Fibroblast of villous mesenchyme (primary cell): ENCODE data around the gene PTPRC. TPM values are rescaled to one million over a fixed set of nuclear protein-coding genes. Genes with fewer than 3 reads are reported as not detected.
A peak's percentile ranks its signal among the peaks of the same experiment; 100 is the strongest.

Source experiments
- DNase-seq: peaks from one replicate; pipeline ENCODE4 v3.0.0-alpha.2; 2010; ENCODE audit warnings: low read depth
- H3K4me3 ChIP-seq: 2 replicates; pipeline ENCODE4 v1.5.1; 2011; ENCODE audit warnings: low read depth, mild to moderate bottlenecking, low read length
- total RNA-seq: library from RNA; depleted of rRNA; stranded (reverse); fragments of >200 nt; gene quantifications from 2 replicates; pipeline ENCODE4 v1.2.3, GENCODE V29; 2012
- TF ChIP-seq, protein P1 (sequence below): IDR thresholded peaks from 2 replicates; pipeline ENCODE4 v1.5.1; 2012; ENCODE audit warnings: low read depth, mild to moderate bottlenecking, low read length; ENCODE audit not compliant: insufficient read depth

PTPRC gene
- total RNA-seq, 1 donor, result 3.5 TPM

DNA sequence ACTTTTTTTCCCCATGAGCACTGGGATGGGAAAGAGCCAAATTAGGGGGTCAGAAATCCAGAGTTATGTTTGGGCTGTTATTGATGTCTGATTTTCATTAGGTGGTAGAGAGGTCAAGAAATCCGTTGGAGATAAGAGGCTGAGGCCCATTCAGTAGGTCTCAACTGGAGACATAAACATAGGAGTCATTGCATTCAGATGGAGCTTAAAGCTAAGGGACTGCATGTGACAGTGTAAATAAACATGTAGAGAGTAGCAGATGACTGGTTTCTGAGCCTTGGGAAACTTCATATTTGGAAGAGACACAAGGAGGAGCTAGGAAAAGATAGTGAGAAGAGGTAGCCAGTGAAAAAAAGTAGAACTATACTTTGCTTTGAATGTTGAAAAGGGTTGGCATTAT lies 11.7 kb downstream of the PTPRC start:
- TF ChIP-seq, protein P1, sequence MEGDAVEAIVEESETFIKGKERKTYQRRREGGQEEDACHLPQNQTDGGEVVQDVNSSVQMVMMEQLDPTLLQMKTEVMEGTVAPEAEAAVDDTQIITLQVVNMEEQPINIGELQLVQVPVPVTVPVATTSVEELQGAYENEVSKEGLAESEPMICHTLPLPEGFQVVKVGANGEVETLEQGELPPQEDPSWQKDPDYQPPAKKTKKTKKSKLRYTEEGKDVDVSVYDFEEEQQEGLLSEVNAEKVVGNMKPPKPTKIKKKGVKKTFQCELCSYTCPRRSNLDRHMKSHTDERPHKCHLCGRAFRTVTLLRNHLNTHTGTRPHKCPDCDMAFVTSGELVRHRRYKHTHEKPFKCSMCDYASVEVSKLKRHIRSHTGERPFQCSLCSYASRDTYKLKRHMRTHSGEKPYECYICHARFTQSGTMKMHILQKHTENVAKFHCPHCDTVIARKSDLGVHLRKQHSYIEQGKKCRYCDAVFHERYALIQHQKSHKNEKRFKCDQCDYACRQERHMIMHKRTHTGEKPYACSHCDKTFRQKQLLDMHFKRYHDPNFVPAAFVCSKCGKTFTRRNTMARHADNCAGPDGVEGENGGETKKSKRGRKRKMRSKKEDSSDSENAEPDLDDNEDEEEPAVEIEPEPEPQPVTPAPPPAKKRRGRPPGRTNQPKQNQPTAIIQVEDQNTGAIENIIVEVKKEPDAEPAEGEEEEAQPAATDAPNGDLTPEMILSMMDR, result no peak
- no peak for DNase-seq
- no peak overlapping the region for H3K4me3 ChIP-seq

DNA sequence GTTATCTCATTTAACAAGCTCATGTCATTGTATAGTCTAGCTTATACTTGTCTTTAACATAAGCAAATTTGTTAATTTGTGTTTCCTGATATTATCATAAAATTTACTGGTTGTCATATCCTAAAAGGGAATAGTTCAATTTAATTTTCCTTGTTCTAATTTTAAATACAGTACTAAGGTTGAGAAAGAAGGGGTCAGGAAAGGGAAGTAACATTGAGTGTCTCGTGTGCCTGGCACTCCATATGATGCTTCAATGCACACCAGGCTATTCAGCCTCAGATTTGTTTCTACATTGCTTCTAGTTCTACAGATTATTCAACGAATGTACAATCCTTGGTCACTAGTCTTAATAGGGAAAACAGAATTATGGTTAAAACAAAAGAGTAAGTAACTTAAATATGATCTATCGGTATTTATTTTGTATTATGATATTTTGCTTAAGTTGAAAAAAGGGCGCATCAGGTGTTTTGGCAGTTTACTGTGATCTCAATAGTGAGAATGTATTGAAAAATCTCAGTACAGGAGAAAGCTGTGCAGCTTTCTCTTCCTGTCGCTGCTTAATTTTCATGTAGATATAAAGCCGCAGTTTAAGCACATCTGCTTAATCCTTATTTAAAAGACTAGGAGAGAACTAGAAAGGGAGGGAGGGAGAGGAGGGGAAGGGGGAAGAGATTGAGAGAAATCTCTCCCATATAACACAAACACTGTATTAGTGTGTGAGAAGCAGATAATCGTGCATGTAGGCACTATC lies 13.0 kb downstream of the PTPRC start:
- no peak for DNase-seq
- no peak overlapping the region for H3K4me3 ChIP-seq
- TF ChIP-seq, protein P1, result no peak

DNA sequence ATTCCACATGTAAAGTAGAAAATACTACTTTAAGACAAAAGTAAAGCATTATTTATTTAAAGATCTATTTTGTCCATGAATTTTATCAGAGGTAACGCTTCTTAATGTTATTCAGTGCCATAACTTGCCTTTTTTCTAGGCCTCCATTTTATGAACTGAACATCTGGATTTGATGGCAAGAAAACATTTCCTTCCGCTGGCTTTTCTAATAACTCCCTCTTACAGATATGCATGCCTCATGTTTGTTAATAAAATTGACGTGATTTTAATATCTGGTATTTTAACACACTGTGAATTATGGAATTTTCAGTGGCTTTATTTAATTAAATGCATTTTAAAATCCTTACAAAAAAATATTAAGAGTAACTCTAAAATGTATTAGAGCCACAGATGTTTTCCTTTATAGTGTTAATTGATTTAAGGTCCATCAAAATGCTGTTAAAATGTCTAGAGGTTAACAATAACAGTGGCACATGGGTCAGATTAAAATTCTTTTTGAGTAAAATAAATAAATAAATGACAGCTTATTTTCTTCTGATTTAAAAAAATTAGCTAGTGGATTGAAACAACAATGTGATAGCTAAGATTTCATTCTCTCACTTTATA lies 15.1 kb downstream of the PTPRC start:
- TF ChIP-seq, protein P1, result no peak

DNA sequence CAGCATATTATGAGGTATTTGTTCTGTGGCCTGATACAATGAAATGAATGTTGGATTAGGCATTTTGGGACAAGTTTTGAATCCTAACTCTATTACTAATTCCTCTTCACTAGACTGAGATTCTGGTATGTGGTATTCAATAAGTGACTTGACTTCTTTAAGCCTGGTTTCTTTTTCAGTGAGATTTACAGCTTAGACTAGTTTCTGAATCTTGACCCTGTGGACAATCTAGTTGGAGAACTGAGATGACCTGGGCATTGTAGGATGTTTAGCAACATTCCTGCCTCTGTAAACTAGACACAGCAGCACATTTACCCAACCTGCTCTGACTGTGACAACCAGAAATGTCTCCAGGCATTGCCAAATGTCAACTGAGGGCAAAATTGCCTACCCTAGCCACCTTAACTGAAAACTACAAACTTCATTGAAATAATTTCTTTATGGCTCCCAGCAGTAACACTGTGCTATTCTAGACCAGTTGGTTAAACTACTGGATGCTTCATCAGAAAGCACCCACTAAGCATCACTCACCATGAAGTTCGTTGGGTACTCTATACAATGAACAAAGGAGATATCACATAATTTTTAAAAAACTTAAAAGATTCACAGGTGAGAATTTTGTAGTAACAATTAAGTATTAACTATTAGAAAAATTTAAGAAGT lies 16.8 kb downstream of the PTPRC start:
- no peak for DNase-seq
- no peak overlapping the region for H3K4me3 ChIP-seq
- TF ChIP-seq, protein P1, result no peak

More for the DNA sequence above, 15.1 kb downstream of the PTPRC start:
- no peak overlapping the region for H3K4me3 ChIP-seq
- DNase-seq, result no peak

DNA sequence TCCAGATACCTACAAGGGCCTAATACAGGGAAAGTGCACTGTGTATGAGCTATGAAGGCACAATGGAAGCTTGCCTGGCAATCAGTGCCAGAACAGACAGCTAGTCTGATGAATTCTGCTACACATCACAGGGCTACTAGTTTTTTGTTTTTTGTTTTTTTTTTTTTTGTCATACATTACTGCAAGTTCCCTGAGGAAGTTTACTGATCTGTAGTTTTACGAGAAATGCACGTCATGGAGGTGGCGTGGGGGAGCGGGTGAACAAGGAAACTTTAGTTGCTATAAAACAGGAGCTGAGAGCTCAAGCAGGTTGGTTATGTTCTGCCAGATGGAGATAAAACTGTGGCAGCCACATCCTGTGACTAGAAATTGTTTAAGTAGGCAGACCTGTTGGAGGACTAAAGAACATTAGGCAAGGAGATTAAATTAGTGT lies 17.7 kb downstream of the PTPRC start:
- TF ChIP-seq, protein P1, result no peak
- H3K4me3 ChIP-seq, result no peak overlapping the region
- peak; percentile 89 for DNase-seq

DNA sequence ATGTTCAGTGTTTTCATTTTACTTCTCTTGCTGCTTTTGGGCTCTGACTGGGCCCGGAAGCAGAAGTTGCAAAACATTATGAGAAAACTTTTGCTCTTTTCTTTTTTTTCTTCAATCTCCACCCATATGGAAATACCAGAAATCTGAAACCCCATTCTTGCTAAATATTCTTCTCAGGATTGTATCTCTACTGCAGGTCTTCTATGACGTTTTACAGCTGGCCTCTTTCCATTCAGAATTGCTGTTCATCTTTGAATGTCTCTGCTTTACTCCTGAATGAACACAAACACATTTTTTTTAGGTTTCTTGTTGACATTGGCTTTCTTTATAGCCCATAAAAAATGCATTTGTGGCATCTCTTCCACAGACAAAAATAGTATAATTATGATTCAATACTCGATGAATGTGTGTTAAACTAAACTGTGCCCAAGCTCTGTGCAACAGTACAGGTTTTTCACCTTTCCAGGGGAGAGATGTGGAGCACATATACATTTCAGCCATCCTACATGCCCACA lies 18.8 kb downstream of the PTPRC start:
- H3K4me3 ChIP-seq, result no peak overlapping the region
- peak; percentile 97 for DNase-seq
- TF ChIP-seq, protein P1, result no peak
